ENCODE measurements around the gene CNN2.
A peak's percentile ranks its signal among the peaks of the same experiment; 100 is the strongest.

DNA sequence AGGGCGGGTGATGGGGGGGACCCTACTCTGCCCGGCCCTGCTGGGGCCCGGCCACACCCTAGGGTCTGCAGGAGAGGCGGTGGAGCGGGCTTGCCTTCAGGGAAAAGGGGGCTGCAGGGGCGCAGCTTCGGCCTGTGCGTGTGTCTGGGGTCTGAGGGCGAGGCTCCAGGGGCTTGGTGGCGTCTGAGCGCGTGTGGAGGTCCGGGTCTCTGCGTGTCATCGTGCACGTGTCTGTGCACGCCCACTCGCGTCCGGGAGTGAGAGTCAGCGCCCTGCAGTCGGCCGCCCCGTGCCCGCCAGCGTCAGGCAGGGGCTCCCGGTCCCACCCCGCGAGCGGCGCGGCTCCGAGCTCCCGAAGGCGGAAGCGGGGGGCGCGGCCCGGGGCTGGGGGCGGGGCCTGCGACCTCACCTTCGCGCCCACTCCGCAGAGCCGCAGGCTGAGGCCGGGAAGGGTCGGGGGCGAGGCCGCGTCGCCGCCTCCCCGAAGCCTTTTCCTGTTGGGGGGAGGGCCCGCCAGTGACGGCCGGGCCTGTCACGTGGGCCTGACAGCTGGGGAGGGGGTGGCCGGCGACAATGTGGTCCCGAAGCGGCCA is 40.4 kb downstream of the CNN2 start, which contains the start of gene ARHGAP45:
- TF ChIP-seq POLR2A (IDR thresholded peaks at IDR 0.05; ENCODE audit: low read depth, low read length) (no peak), BHLHE40 (IDR thresholded peaks at IDR 0.05; ENCODE audit: low read depth, low read length) (peak; percentile 87), CTCF (conservative IDR thresholded peaks at IDR 0.05; ENCODE audit: low read depth, low read length) (no peak), MXI1 (IDR thresholded peaks at IDR 0.05; ENCODE audit: borderline replicate concordance, low read depth, low read length) (no peak), ELK1 (IDR thresholded peaks at IDR 0.05; ENCODE audit: borderline replicate concordance, low read depth, low read length) (no peak), RAD21 (IDR thresholded peaks at IDR 0.05; ENCODE audit: low read length) (no peak), MAFK (IDR thresholded peaks at IDR 0.05; ENCODE audit: low read depth, low read length) (no peak), CEBPB (IDR thresholded peaks at IDR 0.05; ENCODE audit: low read depth, low read length) (no peak), SMC3 (IDR thresholded peaks at IDR 0.05; ENCODE audit: low read depth, low read length) (no peak), RFX5 (IDR thresholded peaks at IDR 0.05; ENCODE audit: low read depth, low read length) (no peak), USF2 (IDR thresholded peaks at IDR 0.05; ENCODE audit: low read depth, low read length) (peak; percentile 23), MAZ (IDR thresholded peaks at IDR 0.05; ENCODE audit: borderline replicate concordance, low read depth, low read length) (no peak)
